Measurements from ENCODE around the gene ZNF682.

DNA sequence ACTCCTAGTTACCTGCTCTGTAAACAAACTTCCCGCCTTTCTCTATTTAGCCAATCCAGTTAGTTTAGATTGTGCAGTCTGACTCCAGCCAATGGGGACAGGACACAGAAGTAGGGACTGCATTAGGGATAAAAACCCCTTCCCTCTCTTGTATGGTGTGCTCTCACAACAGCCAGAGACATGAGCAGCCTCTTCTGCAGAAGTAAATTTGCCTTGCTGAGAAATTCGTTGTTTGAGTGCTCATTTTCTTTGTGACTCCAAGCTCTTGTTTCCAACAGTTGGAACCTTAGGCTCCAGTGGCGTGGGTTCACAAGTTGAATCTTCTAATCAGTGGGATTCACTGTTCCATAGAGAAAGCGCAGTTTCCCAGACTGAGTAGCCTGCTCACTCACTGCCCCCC is 72.4 kb downstream of the ZNF682 start:
- TF ChIP-seq, protein P1, sequence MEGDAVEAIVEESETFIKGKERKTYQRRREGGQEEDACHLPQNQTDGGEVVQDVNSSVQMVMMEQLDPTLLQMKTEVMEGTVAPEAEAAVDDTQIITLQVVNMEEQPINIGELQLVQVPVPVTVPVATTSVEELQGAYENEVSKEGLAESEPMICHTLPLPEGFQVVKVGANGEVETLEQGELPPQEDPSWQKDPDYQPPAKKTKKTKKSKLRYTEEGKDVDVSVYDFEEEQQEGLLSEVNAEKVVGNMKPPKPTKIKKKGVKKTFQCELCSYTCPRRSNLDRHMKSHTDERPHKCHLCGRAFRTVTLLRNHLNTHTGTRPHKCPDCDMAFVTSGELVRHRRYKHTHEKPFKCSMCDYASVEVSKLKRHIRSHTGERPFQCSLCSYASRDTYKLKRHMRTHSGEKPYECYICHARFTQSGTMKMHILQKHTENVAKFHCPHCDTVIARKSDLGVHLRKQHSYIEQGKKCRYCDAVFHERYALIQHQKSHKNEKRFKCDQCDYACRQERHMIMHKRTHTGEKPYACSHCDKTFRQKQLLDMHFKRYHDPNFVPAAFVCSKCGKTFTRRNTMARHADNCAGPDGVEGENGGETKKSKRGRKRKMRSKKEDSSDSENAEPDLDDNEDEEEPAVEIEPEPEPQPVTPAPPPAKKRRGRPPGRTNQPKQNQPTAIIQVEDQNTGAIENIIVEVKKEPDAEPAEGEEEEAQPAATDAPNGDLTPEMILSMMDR (conservative IDR thresholded peaks at IDR 0.05; ENCODE audit: low read depth, low read length): no peak
- no peak for TF ChIP-seq EZH2 (IDR thresholded peaks at IDR 0.05; ENCODE audit: borderline replicate concordance, low read depth, low read length, poor library complexity, severe bottlenecking)

Data from A673 (cell line).